Measurements from ENCODE around the gene GPX4.

- no peak for TF ChIP-seq CTCF (IDR thresholded peaks at IDR 0.05)
- TF ChIP-seq EP300 (IDR thresholded peaks at IDR 0.05), result no peak
- TF ChIP-seq POLR2A (IDR thresholded peaks at IDR 0.05), result no peak
- TF ChIP-seq POLR2AphosphoS5 (IDR thresholded peaks at IDR 0.05), result no peak
Measured at GRCh38 chr19:1070576-1070930, 33.2 kb upstream of the GPX4 start.
